Naive thymus-derived CD8-positive, alpha-beta T cell (primary cell): ENCODE results near the gene PTH1R. TPM values are rescaled to one million over a fixed set of nuclear protein-coding genes. Genes with fewer than 3 reads are reported as not detected.
A peak's percentile ranks its signal among the peaks of the same experiment; 100 is the strongest.

Experiments
- ATAC-seq, 2 donors: fragments of 150-1000 bp; cut with Tn5 transposase in 1 of 2; sonication (Bioruptor Pico), chemical (Tn5 transposase) in 1 of 2; 1 replicate in 1 of 2; 2 replicates in 1 of 2; pipeline ENCODE4 v1.10.0; 2021; ENCODE audit warnings: mild to moderate bottlenecking in 2 of 2, moderate library complexity in 2 of 2
- POLR2A ChIA-PET: fragments of 350-600 bp; sonication (Branson Sonifier 250); formaldehyde crosslinking; loops from one replicate; lab custom pipeline; 2021; ENCODE audit warnings: antibody characterized with exemption; lab: Charles Lee
- DNase-seq, 10 donors: peaks; one replicate each; pipeline versions ENCODE4 v3.0.0 to v3.0.0-alpha.2; 2020 to 2022
- H3K27ac Mint-ChIP-seq, 10 donors: one replicate each; pipeline ENCODE4 v1.8.0; 2020 to 2022; ENCODE audit warnings: mild to moderate bottlenecking in 10 of 10, mixed read lengths in 10 of 10, moderate library complexity in 4 of 10, inconsistent platforms in 1 of 10
- H3K27me3 Mint-ChIP-seq, 5 donors: one replicate each; pipeline ENCODE4 v1.8.0; 2021 to 2022; ENCODE audit warnings: mixed read lengths in 5 of 5
- H3K36me3 Mint-ChIP-seq, 3 donors: one replicate each; pipeline ENCODE4 v1.8.0; 2020 to 2022; ENCODE audit warnings: mixed read lengths in 3 of 3, mild to moderate bottlenecking in 2 of 3, inconsistent platforms in 1 of 3
- H3K4me1 Mint-ChIP-seq, 4 donors: one replicate each; pipeline ENCODE4 v1.8.0; 2021 to 2022; ENCODE audit warnings: mixed read lengths in 4 of 4
- H3K4me3 Mint-ChIP-seq, 10 donors: one replicate each; pipeline ENCODE4 v1.8.0; 2020 to 2022; ENCODE audit warnings: mild to moderate bottlenecking in 10 of 10, mixed read lengths in 10 of 10, moderate library complexity in 6 of 10, inconsistent platforms in 1 of 10
- H3K9me3 Mint-ChIP-seq, 9 donors: one replicate each; pipeline ENCODE4 v1.8.0; 2020 to 2022; ENCODE audit warnings: mixed read lengths in 9 of 9, mild to moderate bottlenecking in 3 of 9, inconsistent platforms in 1 of 9, moderate library complexity in 1 of 9
- polyA plus RNA-seq, 3 donors: library from polyadenylated mRNA; unstranded; fragments of 300-500 nt; fragmentation: Illumina TruSeq; gene quantifications; one replicate each; pipeline ENCODE4 v1.2.3, GENCODE V29; 2021
- total RNA-seq, 8 experiments: library from RNA in 2 of 8; stranded (reverse) in 2 of 8; gene quantifications; one replicate each; pipeline ENCODE4 v1.2.3 and lab custom pipeline; 2021 to 2026

Gene PTH1R
- total and polyA plus RNA-seq, 5 experiments from 2014 or later: not detected

GRCh38 chr3:46881596-46882376 lies 4.3 kb downstream of the PTH1R start:
- Mint-ChIP-seq H3K4me3 (peak overlapping the region; percentile 52 to 83 (median 67)), H3K27me3 (peaks cover 17 to 56% (median 33%) of the 10 kb centered on the region in 5 donors), H3K9me3 (no peaks in the 10 kb centered on the region), H3K36me3 (no peaks in the 10 kb centered on the region), H3K4me1 (peaks cover 0 to 25% (median 7%) of the 10 kb centered on the region in 4 donors), H3K27ac (no peak overlapping the region)
- POLR2A ChIA-PET: interaction anchor here (1.1 kb wide), 1 partner anchor 13 kb away, joined by 4 read pairs; no protein-coding TSS in a partner anchor
- ATAC-seq (peak; percentile 60 to 61), DNase-seq (peak in 3 of 10 donors; percentile 7 to 21 (median 13))

- Mint-ChIP-seq H3K9me3 (no peaks in the 10 kb centered on the region), H3K27ac (no peak overlapping the region), H3K27me3 (peaks cover 19 to 56% (median 33%) of the 10 kb centered on the region in 5 donors), H3K36me3 (no peaks in the 10 kb centered on the region), H3K4me3 (peak overlapping the region; percentile 60 to 81 (median 71)), H3K4me1 (peaks cover 0 to 25% (median 7%) of the 10 kb centered on the region in 4 donors)
- peak; percentile 16 to 36 for ATAC-seq
- POLR2A ChIA-PET: no interaction called here
- DNase-seq: no peak
Measured at GRCh38 chr3:46882377-46883053, 5.0 kb downstream of the PTH1R start.

- DNase-seq: peak in 1 of 10 donors; percentile 6
- Mint-ChIP-seq H3K36me3 (no peaks in the 10 kb centered on the region), H3K27me3 (peaks cover 21 to 56% (median 34%) of the 10 kb centered on the region in 5 donors), H3K9me3 (no peaks in the 10 kb centered on the region), H3K4me3 (peak overlapping the region in 9 of 10 donors; percentile 31 to 81 (median 60)), H3K4me1 (peaks cover 0 to 25% (median 7%) of the 10 kb centered on the region in 4 donors), H3K27ac (peak overlapping the region in 1 of 10 donors; percentile 37)
- POLR2A ChIA-PET: no interaction called here
- ATAC-seq: peak; percentile 44 to 70
Measured at GRCh38 chr3:46883054-46883829, 5.7 kb downstream of the PTH1R start.

DNA sequence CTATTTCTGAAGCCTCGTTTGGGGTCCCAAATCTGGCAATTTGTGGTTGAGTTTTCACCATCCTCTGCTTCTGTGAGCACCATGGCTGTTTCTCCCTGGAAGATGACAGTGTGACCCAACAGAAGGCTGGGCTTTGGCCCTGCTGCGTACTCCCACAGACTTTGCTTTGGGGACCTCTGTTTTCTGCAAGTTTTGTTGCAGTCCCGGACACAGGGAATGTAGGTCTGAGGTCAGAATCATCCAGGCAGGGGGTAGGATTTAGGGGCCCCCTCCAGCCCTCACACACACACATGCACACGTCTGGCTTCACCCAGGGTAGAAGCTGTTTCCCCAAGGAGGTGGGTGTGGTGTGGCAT lies 6.3 kb downstream of the PTH1R start:
- Mint-ChIP-seq H3K36me3 (no peaks in the 10 kb centered on the region), H3K4me3 (peak overlapping the region in 9 of 10 donors; percentile 24 to 70 (median 54)), H3K27me3 (peaks cover 21 to 55% (median 34%) of the 10 kb centered on the region in 5 donors), H3K4me1 (peaks cover 0 to 23% (median 7%) of the 10 kb centered on the region in 4 donors), H3K9me3 (no peaks in the 10 kb centered on the region), H3K27ac (peak overlapping the region in 2 of 10 donors; percentile 12 to 37)
- ATAC-seq (no peak), DNase-seq (no peak)
- POLR2A ChIA-PET: no interaction called here

- Mint-ChIP-seq H3K9me3 (no peaks in the 10 kb centered on the region), H3K27me3 (peaks cover 19 to 48% (median 31%) of the 10 kb centered on the region in 5 donors), H3K4me1 (peaks cover 1 to 19% (median 7%) of the 10 kb centered on the region in 4 donors), H3K27ac (no peak overlapping the region), H3K4me3 (peak overlapping the region in 4 of 10 donors; percentile 38 to 52 (median 46)), H3K36me3 (no peaks in the 10 kb centered on the region)
- POLR2A ChIA-PET: interaction anchor here (0.6 kb wide), 1 partner anchor 193 kb away, joined by 4 read pairs; no protein-coding TSS in a partner anchor
- ATAC-seq (no peak), DNase-seq (no peak)
Measured at GRCh38 chr3:46884427-46884826, 6.9 kb downstream of the PTH1R start.

DNA sequence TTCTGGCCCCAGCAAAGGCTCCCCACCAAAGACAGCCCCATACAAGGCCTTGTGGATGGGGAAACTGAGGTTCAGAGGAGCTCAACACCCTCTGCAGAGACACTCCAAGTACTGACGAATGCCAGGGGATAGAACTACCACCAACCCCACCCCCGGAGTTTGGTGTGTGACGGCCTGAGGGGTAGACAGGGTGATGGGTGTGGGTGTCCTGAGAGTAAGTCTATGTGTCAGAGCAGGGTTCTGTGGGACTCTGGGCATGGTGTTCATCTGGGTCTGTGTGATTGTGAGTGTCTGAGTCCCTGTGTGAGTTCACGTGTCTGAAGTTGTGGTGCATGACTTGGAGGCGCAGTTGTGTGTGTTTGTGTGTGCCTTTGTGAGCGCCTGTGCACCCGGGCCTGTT lies 7.4 kb downstream of the PTH1R start:
- no peak for ATAC-seq
- POLR2A ChIA-PET: interaction anchor here (0.6 kb wide), 1 partner anchor 194 kb away, joined by 4 read pairs; no protein-coding TSS in a partner anchor
- no peaks in the 10 kb centered on the region for H3K9me3 Mint-ChIP-seq
- H3K27ac Mint-ChIP-seq: no peak overlapping the region
- H3K36me3 Mint-ChIP-seq: no peaks in the 10 kb centered on the region
- H3K4me3 Mint-ChIP-seq: peak overlapping the region in 4 of 10 donors; percentile 49 to 55 (median 51)
- H3K27me3 Mint-ChIP-seq: peaks cover 20 to 43% (median 30%) of the 10 kb centered on the region in 5 donors
- DNase-seq: no peak
- H3K4me1 Mint-ChIP-seq: peaks cover 2 to 18% (median 7%) of the 10 kb centered on the region in 4 donors

- peaks cover 15 to 39% (median 24%) of the 10 kb centered on the region in 5 donors for H3K27me3 Mint-ChIP-seq
- DNase-seq (no peak), ATAC-seq (no peak)
- POLR2A ChIA-PET: no interaction called here
- H3K27ac Mint-ChIP-seq: no peak overlapping the region
- H3K4me1 Mint-ChIP-seq: peaks cover 2 to 13% (median 5%) of the 10 kb centered on the region in 4 donors
- H3K9me3 Mint-ChIP-seq: no peaks in the 10 kb centered on the region
- no peaks in the 10 kb centered on the region for H3K36me3 Mint-ChIP-seq
- H3K4me3 Mint-ChIP-seq: no peak overlapping the region
Measured at GRCh38 chr3:46885612-46886011, 8.1 kb downstream of the PTH1R start.

DNA sequence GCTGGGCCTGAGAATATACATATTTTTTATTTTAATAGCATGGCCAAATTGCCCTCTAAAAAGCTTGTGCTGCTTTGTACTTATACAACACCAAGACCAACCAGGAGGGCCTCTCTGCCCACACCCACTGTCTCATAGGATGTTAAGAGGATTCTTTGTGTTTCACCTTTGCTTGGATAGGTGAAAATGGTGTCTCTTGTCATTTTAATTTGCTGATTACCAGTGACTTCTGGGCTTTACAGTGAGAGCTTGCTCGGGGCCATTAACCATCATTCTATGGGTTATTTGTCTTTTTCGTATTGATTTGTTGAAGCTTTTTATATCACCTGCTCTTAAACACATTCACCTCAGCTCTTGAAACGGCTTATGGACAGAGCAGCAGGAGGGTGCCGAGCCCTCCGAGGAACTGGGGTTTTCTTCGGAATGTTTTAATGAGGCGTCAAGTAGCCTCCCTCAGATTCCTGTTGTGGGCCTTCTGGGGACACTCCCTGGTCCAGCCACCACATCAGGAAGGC lies 10.5 kb downstream of the PTH1R start:
- no peak for ATAC-seq
- Mint-ChIP-seq H3K27ac (no peak overlapping the region), H3K4me3 (no peak overlapping the region), H3K27me3 (peaks cover 28 to 51% (median 31%) of the 10 kb centered on the region in 5 donors), H3K4me1 (peaks cover 4 to 16% (median 6%) of the 10 kb centered on the region in 4 donors), H3K9me3 (no peaks in the 10 kb centered on the region), H3K36me3 (no peaks in the 10 kb centered on the region)
- POLR2A ChIA-PET: no interaction called here
- no peak for DNase-seq

DNA sequence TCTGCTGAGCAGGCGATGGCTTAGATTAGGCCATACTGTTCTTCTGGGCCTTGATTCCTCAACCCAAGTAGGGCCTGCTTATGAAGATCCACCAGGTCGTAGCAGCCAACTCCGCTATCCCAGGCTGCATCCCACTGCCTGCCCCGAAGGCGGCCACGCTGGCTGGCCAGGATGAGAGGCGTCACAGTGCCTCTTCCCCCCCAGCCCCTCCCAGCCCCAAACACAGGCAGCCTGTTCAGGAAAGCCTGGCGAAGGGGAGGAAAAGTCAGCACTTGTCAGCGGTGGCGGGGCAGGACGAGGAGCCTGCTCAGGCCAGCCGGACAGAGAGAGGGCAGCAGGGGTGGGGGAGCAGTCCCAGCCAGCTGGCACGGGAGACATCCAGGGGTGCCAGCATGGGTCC lies 11.2 kb downstream of the PTH1R start:
- H3K27me3 Mint-ChIP-seq: peaks cover 28 to 55% (median 32%) of the 10 kb centered on the region in 5 donors
- no peak overlapping the region for H3K27ac Mint-ChIP-seq
- ATAC-seq: no peak
- no peaks in the 10 kb centered on the region for H3K9me3 Mint-ChIP-seq
- H3K4me1 Mint-ChIP-seq: peaks cover 2 to 14% (median 4%) of the 10 kb centered on the region in 4 donors
- DNase-seq: no peak
- H3K4me3 Mint-ChIP-seq: no peak overlapping the region
- no peaks in the 10 kb centered on the region for H3K36me3 Mint-ChIP-seq
- POLR2A ChIA-PET: no interaction called here

DNA sequence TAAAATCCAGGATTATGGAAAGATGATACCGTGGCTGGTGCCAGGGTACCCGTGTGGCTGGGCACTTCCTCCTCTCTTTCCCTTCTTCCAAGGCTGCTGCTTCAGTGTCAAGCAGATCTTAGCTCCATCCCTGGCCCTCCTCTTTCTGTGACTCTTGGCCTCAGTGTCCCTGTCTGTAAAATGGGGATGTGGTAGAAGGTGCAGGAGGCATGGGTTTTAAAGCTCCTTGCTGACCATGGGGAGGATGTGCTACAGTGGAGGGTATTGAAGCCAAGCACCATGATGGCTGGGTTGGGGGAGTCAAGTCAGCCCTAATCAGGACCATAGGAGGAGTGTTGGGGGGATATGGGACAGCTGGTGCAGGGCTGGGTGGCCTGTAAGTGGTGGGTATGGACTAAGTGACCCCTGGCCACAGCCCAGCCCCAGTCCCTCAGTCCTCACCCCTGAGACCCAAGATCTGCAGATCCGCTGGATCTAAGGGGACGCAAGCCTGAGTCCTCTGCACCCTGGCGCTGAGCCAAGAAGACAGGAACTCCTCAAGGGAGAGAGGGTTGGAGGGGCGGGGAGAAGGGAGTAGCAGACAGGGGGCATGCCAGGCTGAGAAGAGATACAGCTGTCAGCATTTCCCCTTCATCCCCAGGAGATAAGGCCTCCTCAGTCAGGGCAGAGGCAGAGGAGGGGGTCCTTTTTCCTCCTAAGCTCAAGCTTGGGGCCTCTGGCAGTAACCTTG lies 12.0 kb downstream of the PTH1R start:
- Mint-ChIP-seq H3K36me3 (no peaks in the 10 kb centered on the region), H3K4me3 (no peak overlapping the region), H3K27me3 (peaks cover 24 to 53% (median 29%) of the 10 kb centered on the region in 5 donors), H3K9me3 (no peaks in the 10 kb centered on the region), H3K27ac (peak overlapping the region in 1 of 10 donors; percentile 18), H3K4me1 (peaks cover 0 to 10% (median 4%) of the 10 kb centered on the region in 4 donors)
- DNase-seq: no peak
- POLR2A ChIA-PET: no interaction called here
- no peak for ATAC-seq

DNA sequence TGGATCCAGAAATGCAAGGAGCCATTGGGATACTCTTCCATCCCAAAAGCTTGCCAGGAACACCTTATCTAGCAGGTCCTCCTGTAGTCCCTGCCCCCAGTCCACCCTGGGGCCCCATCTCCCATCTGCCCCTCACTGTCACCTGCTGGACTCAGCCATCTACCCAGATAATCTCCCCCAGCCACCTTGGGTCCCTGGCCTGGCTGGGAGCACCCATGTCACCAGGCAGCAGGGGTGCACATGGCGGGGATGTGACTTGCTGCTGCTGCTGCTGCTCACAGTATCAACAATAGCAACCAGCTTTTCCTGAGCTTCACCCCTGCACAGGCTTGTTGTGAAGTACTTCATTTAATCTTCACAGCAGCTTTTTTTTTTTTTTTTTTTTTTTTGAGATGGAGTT lies 12.6 kb downstream of the PTH1R start:
- Mint-ChIP-seq H3K36me3 (no peaks in the 10 kb centered on the region), H3K27me3 (peaks cover 21 to 53% (median 26%) of the 10 kb centered on the region in 5 donors), H3K4me3 (no peak overlapping the region), H3K27ac (no peak overlapping the region), H3K9me3 (no peaks in the 10 kb centered on the region), H3K4me1 (peaks cover 2 to 10% (median 4%) of the 10 kb centered on the region in 4 donors)
- ATAC-seq: no peak
- POLR2A ChIA-PET: no interaction called here
- DNase-seq: no peak
